Spleen (tissue), 11 donors: ENCODE data around the gene DHX32. TPM values are rescaled to one million over a fixed set of nuclear protein-coding genes. Genes with fewer than 3 reads are reported as not detected.

Source experiments
- DNase-seq: peaks from one replicate; pipeline ENCODE4 v3.0.0-alpha.2; 2020
- H3K27ac ChIP-seq, 8 donors: fragments of 200-600 bp; sonication (generic) in 7 of 8; 1 replicate in 4 of 8; 2 replicates in 4 of 8; pipeline versions ENCODE4 v1.5.0 to v1.8.0; 2016 to 2021; ENCODE audit warnings: inconsistent platforms in 4 of 8, mild to moderate bottlenecking in 4 of 8, moderate library complexity in 1 of 8
- H3K27me3 ChIP-seq, 7 donors: fragments of 200-600 bp; sonication (generic) in 6 of 7; replicated peaks in 1 of 7; 1 replicate in 4 of 7; 2 replicates in 3 of 7; pipeline versions ENCODE4 v1.5.0 to v1.8.0; 2016 to 2021; ENCODE audit warnings: inconsistent platforms in 3 of 7, mild to moderate bottlenecking in 1 of 7
- H3K36me3 ChIP-seq, 6 donors: fragments of 200-600 bp; sonication (generic) in 5 of 6; 1 replicate in 4 of 6; 2 replicates in 2 of 6; pipeline versions ENCODE4 v1.5.0 to v1.8.0; 2016 to 2021; ENCODE audit warnings: inconsistent platforms in 2 of 6
- H3K4me1 ChIP-seq, 6 donors: fragments of 200-600 bp; sonication (generic) in 5 of 6; 1 replicate in 3 of 6; 2 replicates in 3 of 6; pipeline versions ENCODE4 v1.5.0 to v1.8.0; 2016 to 2021; ENCODE audit warnings: inconsistent platforms in 3 of 6
- H3K4me3 ChIP-seq, 8 donors: fragments of 200-600 bp; sonication (generic) in 7 of 8; 1 replicate in 4 of 8; 2 replicates in 4 of 8; pipeline versions ENCODE4 v1.5.0 to v1.8.0; 2016 to 2021; ENCODE audit warnings: inconsistent platforms in 4 of 8, mild to moderate bottlenecking in 4 of 8, moderate library complexity in 2 of 8
- H3K9me3 ChIP-seq, 8 donors: fragments of 200-600 bp; sonication (generic) in 7 of 8; 1 replicate in 4 of 8; 2 replicates in 4 of 8; pipeline versions ENCODE4 v1.5.0 to v1.8.0; 2016 to 2021; ENCODE audit warnings: inconsistent platforms in 4 of 8
- POLR2A ChIP-seq, 3 donors: fragments of 450-650 bp; IDR thresholded peaks; one replicate each; pipeline ENCODE4 v1.5.1; 2017; ENCODE audit warnings: antibody characterized with exemption in 3 of 3, mild to moderate bottlenecking in 1 of 3
- POLR2AphosphoS5 ChIP-seq, 3 donors: sonication (generic); formaldehyde crosslinking; IDR thresholded peaks; one replicate each; pipeline ENCODE4 v1.5.1; 2017; ENCODE audit warnings: antibody characterized with exemption in 3 of 3
- WGBS, 5 donors: extraction: QIAGEN DNeasy Blood & Tissue Kit in 3 of 5; methylation state at CpG; one replicate each; pipeline versions ENCODE4 v1.1.5 to v1.1.7; 2013 to 2018; 5-methylcytosine and 5-hydroxymethylcytosine counted together
- intact Hi-C: fragments of 100-400 bp; cut with DNase I; formaldehyde crosslinking; loops from one replicate; pipeline ENCODE4 v1.15.0; 2023; ENCODE audit warnings: low total_unique reads
- polyA plus RNA-seq, 3 donors: library from polyadenylated mRNA; stranded (reverse); fragments of 200-250 nt; gene quantifications; one replicate each; pipeline ENCODE4 v1.2.1, GENCODE V29; 2013
- total RNA-seq, 7 donors: library from RNA; depleted of rRNA in 3 of 7; stranded (reverse); fragments of >200 nt in 3 of 7; fragmentation: NEBNext Ultra II Directional in 4 of 7; extraction: Animal tissue kit (Norgen Biotek cat#: 25700) in 4 of 7; gene quantifications; one replicate each; pipeline versions ENCODE4 v1.1.0 to v1.2.1, GENCODE V29; 2016 to 2021
- TF ChIP-seq, protein P1 (sequence below), 11 experiments: fragments of 200-600 bp in 7 of 11; fragments of 450-650 bp in 4 of 11; sonication (generic) in 4 of 11; IDR thresholded peaks in 8 of 11; conservative IDR thresholded peaks in 3 of 11; 1 replicate in 7 of 11; 2 replicates in 4 of 11; pipeline versions ENCODE4 v1.4.0 to v1.8.0; 2016 to 2021; ENCODE audit warnings: antibody characterized with exemption in 11 of 11, inconsistent platforms in 4 of 11, mild to moderate bottlenecking in 1 of 11
- donor health status: healthy with polysubstance abuse.
- donor health status: DM: no; HTN: no; CAD: no; lungs with moderate emphysema.
- donor health status: DM: no; HTN: no; CAD: no.
- donor health status: Bipolar disorder and iron deficiency.
- donor health status: healthy.
- donor health status: DM: no; HTN: no; CAD: no.
- donor health status: DM: yes; HTN: yes; CAD: no.

The DHX32 gene
- total and polyA plus RNA-seq, 10 donors: 8.6 to 27.7 (median 20.9) TPM

DNA sequence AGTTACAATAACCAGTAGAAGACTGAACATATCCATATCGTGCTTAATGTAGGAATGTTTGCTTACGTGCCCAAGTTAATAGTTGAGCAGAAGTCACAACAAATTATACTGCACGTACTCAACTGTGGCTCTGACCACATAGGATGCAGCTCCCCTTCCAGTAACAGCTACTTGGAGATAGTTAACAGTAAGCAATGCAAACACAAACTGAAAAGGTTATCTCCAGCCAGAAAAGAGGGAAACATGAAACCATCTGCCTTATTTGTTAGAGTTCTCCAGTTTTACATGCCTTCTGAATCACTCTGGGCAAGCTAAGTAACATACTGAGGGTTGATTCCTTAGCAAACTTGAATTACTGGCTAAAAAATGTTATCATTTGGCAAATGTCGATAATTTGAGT, 9.8 kb downstream of the DHX32 start:
- no peaks in the 10 kb centered on the region for H3K27me3 ChIP-seq
- no peaks in the 10 kb centered on the region for H3K4me1 ChIP-seq
- no peak overlapping the region for H3K27ac ChIP-seq
- no peak for DNase-seq
- intact Hi-C loops: no loop called here
- TF ChIP-seq, protein P1, sequence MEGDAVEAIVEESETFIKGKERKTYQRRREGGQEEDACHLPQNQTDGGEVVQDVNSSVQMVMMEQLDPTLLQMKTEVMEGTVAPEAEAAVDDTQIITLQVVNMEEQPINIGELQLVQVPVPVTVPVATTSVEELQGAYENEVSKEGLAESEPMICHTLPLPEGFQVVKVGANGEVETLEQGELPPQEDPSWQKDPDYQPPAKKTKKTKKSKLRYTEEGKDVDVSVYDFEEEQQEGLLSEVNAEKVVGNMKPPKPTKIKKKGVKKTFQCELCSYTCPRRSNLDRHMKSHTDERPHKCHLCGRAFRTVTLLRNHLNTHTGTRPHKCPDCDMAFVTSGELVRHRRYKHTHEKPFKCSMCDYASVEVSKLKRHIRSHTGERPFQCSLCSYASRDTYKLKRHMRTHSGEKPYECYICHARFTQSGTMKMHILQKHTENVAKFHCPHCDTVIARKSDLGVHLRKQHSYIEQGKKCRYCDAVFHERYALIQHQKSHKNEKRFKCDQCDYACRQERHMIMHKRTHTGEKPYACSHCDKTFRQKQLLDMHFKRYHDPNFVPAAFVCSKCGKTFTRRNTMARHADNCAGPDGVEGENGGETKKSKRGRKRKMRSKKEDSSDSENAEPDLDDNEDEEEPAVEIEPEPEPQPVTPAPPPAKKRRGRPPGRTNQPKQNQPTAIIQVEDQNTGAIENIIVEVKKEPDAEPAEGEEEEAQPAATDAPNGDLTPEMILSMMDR (IDR thresholded peaks at IDR 0.05 in 8 of 11, conservative IDR thresholded peaks at IDR 0.05 in 3 of 11): no peak
- H3K4me3 ChIP-seq: no peak overlapping the region
- peaks cover 0 to 26% (median 12%) of the 10 kb centered on the region in 6 donors for H3K36me3 ChIP-seq
- WGBS, 5 donors: 87 to 94% (median 93%) methylated on average over 4 of the region's 4 CpGs
- H3K9me3 ChIP-seq: peaks cover 2 to 9% (median 6%) of the 10 kb centered on the region in 8 donors

DNA sequence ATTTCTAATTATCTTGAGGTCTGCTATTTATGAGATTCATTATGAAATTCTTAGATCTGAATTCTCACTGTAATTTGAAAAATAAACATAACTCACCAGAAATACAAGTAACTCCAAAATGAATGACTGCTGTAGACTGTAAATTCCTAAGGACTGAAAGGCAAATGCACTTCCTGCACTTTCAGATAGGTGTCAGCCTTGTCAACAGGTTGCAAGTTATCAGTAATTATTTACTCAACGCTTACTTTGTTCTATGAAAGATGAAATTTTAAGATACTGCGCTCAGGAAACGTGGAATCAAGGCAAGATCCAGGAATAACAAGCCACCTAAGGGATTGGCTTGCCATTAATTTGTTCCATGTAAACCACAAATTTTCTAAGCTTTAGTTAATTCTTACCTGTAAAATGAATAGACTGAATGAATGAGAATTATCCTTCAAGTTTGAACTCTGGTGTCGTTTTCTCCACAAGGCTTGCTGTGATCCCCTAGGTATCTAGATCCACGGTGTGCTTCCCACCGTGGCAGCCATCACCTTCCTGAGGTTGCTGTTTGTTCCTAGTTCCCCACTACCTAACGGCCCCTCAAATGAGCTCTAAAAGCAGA, 12.6 kb downstream of the DHX32 start:
- TF ChIP-seq POLR2A (IDR thresholded peaks at IDR 0.05): no peak
- TF ChIP-seq POLR2AphosphoS5 (IDR thresholded peaks at IDR 0.05): no peak
- TF ChIP-seq, protein P1 (IDR thresholded peaks at IDR 0.05 in 8 of 11, conservative IDR thresholded peaks at IDR 0.05 in 3 of 11): peak; percentile 51 to 80 (median 68)
- no peaks in the 10 kb centered on the region for H3K27me3 ChIP-seq
- peaks cover 0 to 32% (median 16%) of the 10 kb centered on the region in 6 donors for H3K36me3 ChIP-seq
- H3K9me3 ChIP-seq: no peaks in the 10 kb centered on the region
- DNase-seq: no peak
- intact Hi-C loops: no loop called here
- no peak overlapping the region for H3K4me3 ChIP-seq
- H3K4me1 ChIP-seq: no peaks in the 10 kb centered on the region
- WGBS, 5 donors: 63 to 68% (median 65%) methylated on average over 7 of the region's 7 CpGs
- H3K27ac ChIP-seq: no peak overlapping the region

DNA sequence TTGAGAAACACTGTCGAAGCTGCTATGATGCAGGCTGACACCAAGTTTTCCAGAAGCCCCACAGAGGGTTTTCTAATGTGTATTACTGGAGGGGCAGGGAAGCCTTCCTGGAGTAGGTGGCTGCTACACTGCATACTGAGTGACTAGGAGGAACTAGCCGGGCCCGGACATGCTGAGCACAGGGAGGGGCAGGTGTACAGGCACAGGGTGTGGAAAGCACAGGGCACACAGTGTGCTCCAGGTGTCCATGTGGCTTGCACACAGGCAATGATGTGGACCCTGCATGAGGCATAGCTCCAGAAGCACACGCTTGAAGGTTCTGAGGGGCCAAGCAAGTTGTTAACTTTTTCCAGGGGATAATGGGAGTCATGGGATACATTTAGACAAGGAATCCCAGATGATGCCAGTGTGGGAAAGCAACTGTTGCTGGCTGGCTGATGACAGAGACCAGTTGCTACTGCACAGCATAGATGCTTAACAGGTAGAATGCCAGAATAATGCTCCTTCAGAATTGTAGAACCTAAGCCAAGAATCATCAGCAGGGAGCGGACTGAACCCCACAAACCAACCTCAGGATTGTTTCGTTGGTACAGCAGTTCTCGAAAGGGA, 14.6 kb downstream of the DHX32 start:
- Histone ChIP-seq H3K27me3 (no peaks in the 10 kb centered on the region), H3K36me3 (peaks cover 0 to 40% (median 16%) of the 10 kb centered on the region in 6 donors), H3K27ac (no peak overlapping the region), H3K4me3 (no peak overlapping the region), H3K9me3 (no peaks in the 10 kb centered on the region), H3K4me1 (no peaks in the 10 kb centered on the region)
- no peak for DNase-seq
- TF ChIP-seq POLR2A (IDR thresholded peaks at IDR 0.05) (no peak), POLR2AphosphoS5 (IDR thresholded peaks at IDR 0.05) (no peak)
- TF ChIP-seq, protein P1 (IDR thresholded peaks at IDR 0.05 in 8 of 11, conservative IDR thresholded peaks at IDR 0.05 in 3 of 11): no peak
- intact Hi-C loops: no loop called here
- WGBS, 5 donors: 93 to 98% (median 94%) methylated on average over 7 of the region's 7 CpGs

DNA sequence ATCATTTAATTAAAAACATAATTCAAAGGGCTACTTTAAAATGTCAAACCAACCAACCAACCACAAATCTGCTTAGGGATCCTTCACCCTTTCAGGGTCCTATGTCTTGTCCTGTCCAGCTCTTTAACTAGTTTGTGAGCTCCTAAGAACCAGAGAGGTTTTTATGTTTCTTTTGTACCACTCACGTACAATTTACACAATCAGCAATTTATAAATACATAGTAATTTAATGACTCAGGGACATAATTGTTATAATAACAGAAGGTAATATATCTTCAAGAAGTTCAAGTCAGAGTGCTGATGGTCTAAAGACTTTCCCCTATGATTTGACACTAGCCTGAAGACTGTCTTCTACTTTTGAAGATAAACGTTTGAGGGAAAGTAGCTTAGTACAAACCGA, 16.0 kb downstream of the DHX32 start:
- Histone ChIP-seq H3K9me3 (no peaks in the 10 kb centered on the region), H3K27ac (no peak overlapping the region), H3K36me3 (peaks cover 0 to 46% (median 18%) of the 10 kb centered on the region in 6 donors), H3K4me3 (no peak overlapping the region), H3K27me3 (no peaks in the 10 kb centered on the region), H3K4me1 (no peaks in the 10 kb centered on the region)
- WGBS, 5 donors: 85 to 92% (median 89%) methylated on average over 3 of the region's 3 CpGs
- no peak for DNase-seq
- intact Hi-C loops: no loop called here
- no peak for TF ChIP-seq POLR2AphosphoS5 (IDR thresholded peaks at IDR 0.05)
- TF ChIP-seq POLR2A (IDR thresholded peaks at IDR 0.05): no peak
- TF ChIP-seq, protein P1 (IDR thresholded peaks at IDR 0.05 in 8 of 11, conservative IDR thresholded peaks at IDR 0.05 in 3 of 11): no peak
